HG03378 (cell line): ENCODE data around the gene DDC.

ENCODE experiments used
- ATAC-seq: cut with Tn5 transposase; IDR thresholded peaks from one replicate; pipeline ENCODE4 v1.9.1; 2021; ENCODE audit warnings: mild to moderate bottlenecking, moderate library complexity; ENCODE audit not compliant: unreplicated experiment

DDC gene

GRCh38 chr7:50488379-50488778 is 76.8 kb downstream of the DDC start:
- no peak for ATAC-seq

- ATAC-seq = no peak
Measured at GRCh38 chr7:50486512-50486911, 78.7 kb downstream of the DDC start.

GRCh38 chr7:50481867-50482266 is 83.3 kb downstream of the DDC start:
- no peak for ATAC-seq

- ATAC-seq = no peak
Measured at GRCh38 chr7:50480797-50481196, 84.4 kb downstream of the DDC start.

- ATAC-seq = no peak
Measured at GRCh38 chr7:50479743-50480517, 85.3 kb downstream of the DDC start.

- no peak for ATAC-seq
Measured at GRCh38 chr7:50477640-50478039, 87.6 kb downstream of the DDC start.

GRCh38 chr7:50476953-50477625 is 88.1 kb downstream of the DDC start:
- no peak for ATAC-seq

GRCh38 chr7:50475340-50475739 is 89.9 kb downstream of the DDC start:
- peak; percentile 71 for ATAC-seq

GRCh38 chr7:50474382-50475160 is 90.6 kb downstream of the DDC start:
- ATAC-seq = no peak

- no peak for ATAC-seq
Measured at GRCh38 chr7:50473531-50473930, 91.7 kb downstream of the DDC start.

- ATAC-seq = no peak
Measured at GRCh38 chr7:50472427-50472826, 92.8 kb downstream of the DDC start.

- ATAC-seq = no peak
Measured at GRCh38 chr7:50471970-50472369, 93.2 kb downstream of the DDC start.

- no peak for ATAC-seq
Measured at GRCh38 chr7:50470250-50471163, 94.7 kb downstream of the DDC start.

- ATAC-seq = no peak
Measured at GRCh38 chr7:50469181-50469580, 96.0 kb downstream of the DDC start.

- peak; percentile 87 for ATAC-seq
Measured at GRCh38 chr7:50467817-50468610, 97.2 kb downstream of the DDC start.

- no peak for ATAC-seq
Measured at GRCh38 chr7:50466815-50467585, 98.2 kb downstream of the DDC start.

- ATAC-seq = no peak
Measured at GRCh38 chr7:50463035-50463434, 102.2 kb downstream of the DDC start.

GRCh38 chr7:50462361-50462760 is 102.8 kb downstream of the DDC start:
- no peak for ATAC-seq

- ATAC-seq = no peak
Measured at GRCh38 chr7:50461695-50462094, 103.5 kb downstream of the DDC start.
